Measurements from ENCODE around the gene PHTF1.

Gene PHTF1

GRCh38 chr1:113674591-113674990 is 84.7 kb downstream of the PHTF1 start:
- TF ChIP-seq MYC (IDR thresholded peaks at IDR 0.05; ENCODE audit: low read depth, low read length) (no peak), CTCF (IDR thresholded peaks at IDR 0.05; ENCODE audit: low read depth, low read length) (no peak), MAX (IDR thresholded peaks at IDR 0.05; ENCODE audit: low read depth, low read length) (no peak)
- no peak for DNase-seq (ENCODE audit: low read depth)
- H3K4me3 ChIP-seq (ENCODE audit: low read depth, low read length): no peak overlapping the region

GRCh38 chr1:113672491-113672890 is 86.8 kb downstream of the PHTF1 start:
- no peak overlapping the region for H3K4me3 ChIP-seq (ENCODE audit: low read depth, low read length)
- no peak for DNase-seq (ENCODE audit: low read depth)
- no peak for TF ChIP-seq MYC (IDR thresholded peaks at IDR 0.05; ENCODE audit: low read depth, low read length)

- TF ChIP-seq MYC (IDR thresholded peaks at IDR 0.05; ENCODE audit: low read depth, low read length) (no peak), MAX (IDR thresholded peaks at IDR 0.05; ENCODE audit: low read depth, low read length) (no peak), CTCF (IDR thresholded peaks at IDR 0.05; ENCODE audit: low read depth, low read length) (no peak), POLR2A (IDR thresholded peaks at IDR 0.05; ENCODE audit: extremely low read depth, insufficient read length) (no peak)
- DNase-seq (ENCODE audit: low read depth): no peak
- no peak overlapping the region for H3K4me3 ChIP-seq (ENCODE audit: low read depth, low read length)
Measured at GRCh38 chr1:113670650-113671049, 88.6 kb downstream of the PHTF1 start.

- TF ChIP-seq MAX (IDR thresholded peaks at IDR 0.05; ENCODE audit: low read depth, low read length): no peak
- no peak for TF ChIP-seq CTCF (IDR thresholded peaks at IDR 0.05; ENCODE audit: low read depth, low read length)
- no peak for TF ChIP-seq MYC (IDR thresholded peaks at IDR 0.05; ENCODE audit: low read depth, low read length)
- no peak for TF ChIP-seq POLR2A (IDR thresholded peaks at IDR 0.05; ENCODE audit: extremely low read depth, insufficient read length)
- DNase-seq (ENCODE audit: low read depth): no peak
- H3K4me3 ChIP-seq (ENCODE audit: low read depth, low read length): no peak overlapping the region
Measured at GRCh38 chr1:113669988-113670387, 89.3 kb downstream of the PHTF1 start.

- TF ChIP-seq POLR2A (IDR thresholded peaks at IDR 0.05; ENCODE audit: extremely low read depth, insufficient read length) (no peak), MAX (IDR thresholded peaks at IDR 0.05; ENCODE audit: low read depth, low read length) (no peak), CTCF (IDR thresholded peaks at IDR 0.05; ENCODE audit: low read depth, low read length) (no peak), MYC (IDR thresholded peaks at IDR 0.05; ENCODE audit: low read depth, low read length) (no peak)
- no peak overlapping the region for H3K4me3 ChIP-seq (ENCODE audit: low read depth, low read length)
- DNase-seq (ENCODE audit: low read depth): no peak
Measured at GRCh38 chr1:113666126-113666525, 93.2 kb downstream of the PHTF1 start.

- DNase-seq (ENCODE audit: low read depth): no peak
- TF ChIP-seq MAX (IDR thresholded peaks at IDR 0.05; ENCODE audit: low read depth, low read length) (no peak), POLR2A (IDR thresholded peaks at IDR 0.05; ENCODE audit: extremely low read depth, insufficient read length) (no peak), CTCF (IDR thresholded peaks at IDR 0.05; ENCODE audit: low read depth, low read length) (no peak), MYC (IDR thresholded peaks at IDR 0.05; ENCODE audit: low read depth, low read length) (no peak)
- H3K4me3 ChIP-seq (ENCODE audit: low read depth, low read length): no peak overlapping the region
Measured at GRCh38 chr1:113665071-113665470, 94.2 kb downstream of the PHTF1 start.

Measured in NB4 (cell line).